Fibroblast of villous mesenchyme (primary cell): ENCODE results near the gene PDE2A. TPM values are rescaled to one million over a fixed set of nuclear protein-coding genes. Genes with fewer than 3 reads are reported as not detected.
A peak's percentile ranks its signal among the peaks of the same experiment; 100 is the strongest.

Experiments
- DNase-seq: peaks from one replicate; pipeline ENCODE4 v3.0.0-alpha.2; 2010; ENCODE audit warnings: low read depth
- H3K4me3 ChIP-seq: 2 replicates; pipeline ENCODE4 v1.5.1; 2011; ENCODE audit warnings: low read depth, mild to moderate bottlenecking, low read length
- total RNA-seq: library from RNA; depleted of rRNA; stranded (reverse); fragments of >200 nt; gene quantifications from 2 replicates; pipeline ENCODE4 v1.2.3, GENCODE V29; 2012
- TF ChIP-seq, protein P1 (sequence below): IDR thresholded peaks from 2 replicates; pipeline ENCODE4 v1.5.1; 2012; ENCODE audit warnings: low read depth, mild to moderate bottlenecking, low read length; ENCODE audit not compliant: insufficient read depth

PDE2A gene
- total RNA-seq, 1 donor, result under 0.01 TPM

DNA sequence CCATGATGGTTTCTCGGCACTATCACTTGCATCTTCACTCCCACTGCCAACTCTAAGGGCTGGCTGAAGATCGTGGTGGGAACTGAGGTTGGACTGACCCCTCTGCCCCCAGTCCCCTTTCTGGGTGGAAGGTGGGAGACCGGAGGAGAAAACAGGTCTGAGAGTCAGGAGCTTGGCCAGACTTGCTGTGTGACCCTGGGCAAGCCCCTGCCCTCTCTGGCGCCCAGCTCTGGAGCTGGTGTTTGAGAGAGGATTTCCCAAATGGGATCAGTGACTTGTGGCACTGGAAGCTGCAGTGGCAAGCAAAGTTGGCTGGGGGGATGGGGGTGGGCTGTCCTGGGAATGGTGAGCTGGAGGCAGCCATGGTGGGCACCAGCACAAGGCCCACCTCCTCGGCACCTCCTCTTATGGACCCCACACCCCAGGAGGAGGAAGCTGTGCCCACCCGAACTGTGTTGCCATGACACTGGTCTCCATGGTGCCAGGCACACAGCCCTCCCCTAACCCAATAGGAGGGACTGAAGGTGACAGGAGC, 6.5 kb upstream of the PDE2A start:
- TF ChIP-seq, protein P1, sequence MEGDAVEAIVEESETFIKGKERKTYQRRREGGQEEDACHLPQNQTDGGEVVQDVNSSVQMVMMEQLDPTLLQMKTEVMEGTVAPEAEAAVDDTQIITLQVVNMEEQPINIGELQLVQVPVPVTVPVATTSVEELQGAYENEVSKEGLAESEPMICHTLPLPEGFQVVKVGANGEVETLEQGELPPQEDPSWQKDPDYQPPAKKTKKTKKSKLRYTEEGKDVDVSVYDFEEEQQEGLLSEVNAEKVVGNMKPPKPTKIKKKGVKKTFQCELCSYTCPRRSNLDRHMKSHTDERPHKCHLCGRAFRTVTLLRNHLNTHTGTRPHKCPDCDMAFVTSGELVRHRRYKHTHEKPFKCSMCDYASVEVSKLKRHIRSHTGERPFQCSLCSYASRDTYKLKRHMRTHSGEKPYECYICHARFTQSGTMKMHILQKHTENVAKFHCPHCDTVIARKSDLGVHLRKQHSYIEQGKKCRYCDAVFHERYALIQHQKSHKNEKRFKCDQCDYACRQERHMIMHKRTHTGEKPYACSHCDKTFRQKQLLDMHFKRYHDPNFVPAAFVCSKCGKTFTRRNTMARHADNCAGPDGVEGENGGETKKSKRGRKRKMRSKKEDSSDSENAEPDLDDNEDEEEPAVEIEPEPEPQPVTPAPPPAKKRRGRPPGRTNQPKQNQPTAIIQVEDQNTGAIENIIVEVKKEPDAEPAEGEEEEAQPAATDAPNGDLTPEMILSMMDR, result no peak
- DNase-seq, result no peak
- no peak overlapping the region for H3K4me3 ChIP-seq

DNA sequence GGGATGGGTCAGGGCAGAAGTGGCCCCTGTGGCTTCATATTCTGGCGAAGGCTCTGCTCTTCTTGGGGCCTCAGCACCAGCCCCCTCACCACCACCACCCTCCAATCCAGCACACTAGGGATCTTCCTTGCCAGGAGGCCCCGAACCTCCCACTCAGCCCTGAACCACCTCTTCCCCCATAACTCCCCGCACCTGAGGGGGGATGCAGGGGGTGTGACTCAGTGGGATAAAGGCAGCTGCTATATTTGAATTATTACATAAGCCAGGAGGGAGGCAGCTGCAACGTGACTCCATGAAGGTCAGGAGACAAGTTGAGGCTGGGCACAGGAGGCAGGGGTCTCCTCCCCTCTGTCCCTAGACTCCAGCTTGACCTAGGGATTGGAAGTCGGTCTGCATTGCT, 5.6 kb upstream of the PDE2A start:
- TF ChIP-seq, protein P1, result no peak
- no peak overlapping the region for H3K4me3 ChIP-seq
- no peak for DNase-seq

DNA sequence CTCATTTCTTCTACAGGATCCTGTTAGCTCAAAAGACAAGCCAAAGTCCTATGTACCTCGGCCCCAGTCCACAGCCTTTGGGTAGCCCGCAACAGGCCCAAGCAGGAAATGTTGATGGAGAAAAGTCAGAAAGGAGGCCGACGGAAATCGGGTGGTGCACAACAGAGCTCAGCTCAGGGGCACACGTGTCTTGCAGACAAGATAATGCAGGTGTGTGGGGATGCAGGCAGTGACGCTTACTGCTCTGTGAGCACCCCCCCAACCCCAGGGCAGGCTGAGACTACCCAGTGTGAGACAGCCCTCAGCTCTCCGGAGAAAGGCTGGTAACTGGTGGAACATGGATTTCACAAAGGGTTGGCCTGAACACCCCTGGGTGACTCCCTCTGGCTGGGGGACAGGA, 4.3 kb upstream of the PDE2A start:
- no peak for DNase-seq
- TF ChIP-seq, protein P1, result no peak
- no peak overlapping the region for H3K4me3 ChIP-seq

DNA sequence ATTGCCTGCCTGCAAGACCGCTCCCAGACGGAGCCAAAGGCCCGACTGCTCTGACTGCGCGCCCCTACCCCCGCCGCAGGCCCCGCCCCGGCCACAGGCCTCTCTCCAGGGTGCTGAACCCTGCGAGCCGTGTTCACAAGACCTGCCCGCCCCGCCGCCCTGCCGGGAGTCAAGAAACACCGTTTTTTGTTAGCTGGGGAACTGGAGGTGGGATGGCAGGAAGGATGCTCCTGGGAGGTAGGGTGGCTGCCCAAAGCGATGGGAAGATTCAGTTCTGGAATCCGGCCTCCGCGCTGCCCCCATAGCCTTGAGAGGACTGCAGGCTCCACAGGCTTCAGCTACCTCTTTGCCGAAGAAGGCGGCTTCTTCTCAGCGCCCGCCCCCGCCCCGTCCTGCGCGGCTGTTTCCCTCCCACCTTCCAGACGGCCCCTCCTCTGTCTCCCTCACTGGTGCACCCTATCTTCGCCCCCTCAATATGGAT, 2.7 kb upstream of the PDE2A start:
- DNase-seq, result peak; percentile 49
- TF ChIP-seq, protein P1, result no peak
- H3K4me3 ChIP-seq, result no peak overlapping the region

DNA sequence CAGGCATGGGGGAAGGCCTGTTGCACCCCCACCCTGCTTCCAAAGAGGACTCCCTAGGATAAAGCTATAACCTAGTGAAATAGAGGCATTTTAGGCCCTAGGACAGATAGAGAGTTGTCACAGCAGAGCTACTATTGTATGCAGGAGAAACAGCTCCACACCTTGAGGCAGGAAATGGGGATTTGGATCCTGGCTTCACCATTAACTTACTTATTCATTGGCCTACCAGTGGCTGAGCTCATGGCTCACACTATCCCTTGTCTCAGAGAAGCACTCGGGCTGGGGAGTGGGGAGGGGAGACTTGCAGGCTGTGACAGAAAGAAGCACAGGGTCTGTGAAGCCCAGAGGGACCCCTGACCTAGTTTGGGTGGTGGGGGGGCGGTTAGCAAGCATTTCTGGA, 999 bp upstream of the PDE2A start:
- DNase-seq, result no peak
- TF ChIP-seq, protein P1, result no peak
- H3K4me3 ChIP-seq, result no peak overlapping the region

DNA sequence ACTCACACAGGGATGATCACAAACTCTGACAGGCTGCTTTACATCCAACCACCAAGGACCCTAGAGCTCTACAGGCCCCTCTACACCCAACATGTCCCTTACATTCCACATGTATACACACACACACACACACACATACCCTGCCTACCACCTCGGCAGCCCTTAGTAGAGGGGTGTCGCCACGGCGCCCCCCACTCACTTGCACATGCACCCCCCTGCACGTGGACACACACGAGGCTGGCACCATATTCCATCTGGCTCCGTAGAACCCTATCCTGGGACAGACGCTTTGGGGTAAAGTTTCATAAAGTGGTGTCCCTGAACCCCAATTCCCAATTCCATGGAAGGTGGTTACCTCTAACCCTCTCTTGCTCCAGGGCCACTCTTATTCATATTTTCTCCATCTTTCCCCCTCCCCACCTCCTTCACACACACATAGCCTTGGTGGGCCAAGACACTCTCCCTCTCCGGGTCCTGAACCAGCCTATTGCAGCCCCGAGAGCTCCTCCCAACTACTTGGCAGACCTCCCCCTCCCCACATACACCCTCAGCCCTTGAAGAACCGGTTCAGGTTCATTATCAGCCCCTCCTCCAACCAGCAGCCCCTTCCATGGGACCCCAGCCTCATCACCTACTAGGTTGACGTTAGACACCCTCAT, 809 bp downstream of the PDE2A start:
- H3K4me3 ChIP-seq, result no peak overlapping the region
- TF ChIP-seq, protein P1, result no peak
- no peak for DNase-seq
